Activated CD4-positive, alpha-beta T cell treated with anti-CD3 and anti-CD28 coated beads, Interleukin-2, amount 10 ng/mL, durations not matched to agents 24 days and 14 days (primary cell): Measurements from ENCODE around the gene RAB6C. TPM values are rescaled to one million over a fixed set of nuclear protein-coding genes. Genes with fewer than 3 reads are reported as not detected.
"Not testable (repeated sequence)": the region's sequence is repeated elsewhere in the genome, so short reads cannot be mapped to it uniquely, and the experiment has no call there.

Source experiments
- DNase-seq: peaks from one replicate; pipeline ENCODE4 v3.0.0; 2022
- H3K27ac Mint-ChIP-seq: one replicate; pipeline ENCODE4 v1.8.0; 2022; ENCODE audit warnings: mild to moderate bottlenecking, mixed read lengths
- H3K27me3 Mint-ChIP-seq: one replicate; pipeline ENCODE4 v1.8.0; 2022; ENCODE audit warnings: mixed read lengths
- H3K36me3 Mint-ChIP-seq: one replicate; pipeline ENCODE4 v1.8.0; 2022; ENCODE audit warnings: low read depth, mild to moderate bottlenecking, mixed read lengths
- H3K4me1 Mint-ChIP-seq: one replicate; pipeline ENCODE4 v1.8.0; 2021; ENCODE audit warnings: mixed read lengths
- H3K4me3 Mint-ChIP-seq: one replicate; pipeline ENCODE4 v1.8.0; 2022; ENCODE audit warnings: mild to moderate bottlenecking, moderate library complexity, mixed read lengths
- H3K9me3 Mint-ChIP-seq: one replicate; pipeline ENCODE4 v1.8.0; 2021; ENCODE audit warnings: mixed read lengths
- intact Hi-C: fragments of 100-400 bp; cut with micrococcal nuclease; formaldehyde crosslinking; loops from one replicate; pipeline ENCODE4 v1.15.1; 2023
- total RNA-seq: library from RNA; stranded (reverse); gene quantifications from 2 replicates; pipeline ENCODE4 v1.2.3, GENCODE V29; 2022

Gene RAB6C
- not detected in 2 replicates for total RNA-seq

DNA sequence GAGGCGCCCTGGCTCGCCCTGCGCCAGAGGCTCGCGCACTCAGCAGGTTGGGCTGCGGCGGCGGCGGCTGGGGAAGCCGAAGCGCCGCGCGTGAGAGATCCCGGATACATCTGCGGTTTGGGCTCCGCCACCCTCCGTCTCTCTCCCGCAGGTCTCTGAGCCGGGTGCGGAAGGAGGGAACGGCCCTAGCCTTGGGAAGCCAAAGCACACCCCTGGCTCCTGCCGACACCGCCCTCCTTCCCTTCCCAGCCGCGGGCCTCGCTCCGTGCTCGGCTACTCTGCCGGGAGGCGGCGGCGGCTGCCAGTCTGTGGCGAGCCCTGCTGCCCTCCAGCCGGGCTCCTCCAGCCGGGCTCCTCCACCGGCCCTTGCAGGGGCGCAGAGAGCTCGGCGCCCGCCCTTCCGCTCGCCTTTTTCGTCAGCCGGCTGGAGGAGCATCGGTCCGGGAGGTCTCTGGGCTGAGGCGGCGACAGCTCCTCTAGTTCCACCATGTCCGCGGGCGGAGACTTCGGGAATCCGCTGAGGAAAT lies at the start of gene RAB6C:
RAB6C (plus strand) TSS at position 38 of the 527 bp plus-strand sequence; CDS start at position 488, 450 bp downstream.
- H3K27ac Mint-ChIP-seq, H3K36me3 Mint-ChIP-seq, intact Hi-C loops, H3K9me3 Mint-ChIP-seq, H3K4me1 Mint-ChIP-seq: not testable (repeated sequence)
- Mint-ChIP-seq H3K27me3 (peaks cover 29% of the 10 kb centered on the region), H3K4me3 (peak within 1 kb of the TSS; percentile 70)
- DNase-seq, result peak; percentile 56

DNA sequence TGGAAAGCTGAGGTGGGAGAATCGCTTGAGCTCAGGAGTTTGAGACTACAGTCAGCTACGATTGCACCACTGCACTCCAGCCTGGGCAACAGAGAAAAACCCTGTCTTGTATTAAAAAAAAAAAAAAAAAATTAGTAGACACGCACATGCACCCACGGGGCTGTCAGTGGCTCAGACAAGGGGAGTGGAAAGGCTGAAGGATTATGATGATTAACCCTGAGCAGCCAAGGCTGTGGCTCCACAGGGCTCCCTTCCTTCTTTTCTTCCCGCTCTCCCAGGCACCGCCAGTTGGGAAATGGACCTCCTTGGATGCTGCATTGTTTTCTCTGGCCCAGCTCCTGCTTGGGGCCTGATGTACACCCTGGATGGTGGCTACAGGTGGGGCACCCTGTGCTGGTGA lies 49.0 kb upstream of the RAB6C start:
- intact Hi-C loops, result no loop called here
- Mint-ChIP-seq H3K36me3 (no peaks in the 10 kb centered on the region), H3K9me3 (no peaks in the 10 kb centered on the region), H3K27me3 (peaks cover 24% of the 10 kb centered on the region), H3K4me1 (no peaks in the 10 kb centered on the region), H3K4me3 (no peak overlapping the region), H3K27ac (no peak overlapping the region)
- DNase-seq, result no peak

DNA sequence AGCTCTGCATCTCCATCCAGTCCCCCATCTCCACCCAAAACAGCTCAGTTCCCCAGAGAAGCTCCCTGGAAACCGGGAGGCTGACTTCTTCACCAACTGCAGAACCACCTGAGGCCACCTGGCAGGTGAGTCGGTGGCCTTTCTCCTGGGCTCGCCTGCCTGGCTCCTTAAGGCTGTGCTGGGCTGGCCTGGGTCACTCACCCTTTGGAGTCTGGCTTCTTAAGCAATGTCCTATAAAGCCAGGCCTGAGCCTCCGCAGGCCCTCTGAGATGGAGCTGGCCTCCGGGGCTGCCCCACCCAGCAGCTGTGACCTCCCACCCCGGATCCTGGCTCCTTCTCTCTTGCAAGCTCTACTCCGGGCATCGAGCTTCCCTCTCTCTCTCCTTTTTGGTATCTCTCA lies 46.1 kb upstream of the RAB6C start:
- H3K4me3 Mint-ChIP-seq, intact Hi-C loops, H3K9me3 Mint-ChIP-seq, H3K27ac Mint-ChIP-seq, DNase-seq, H3K4me1 Mint-ChIP-seq, H3K36me3 Mint-ChIP-seq: not testable (repeated sequence)
- H3K27me3 Mint-ChIP-seq, result peaks cover 28% of the 10 kb centered on the region

DNA sequence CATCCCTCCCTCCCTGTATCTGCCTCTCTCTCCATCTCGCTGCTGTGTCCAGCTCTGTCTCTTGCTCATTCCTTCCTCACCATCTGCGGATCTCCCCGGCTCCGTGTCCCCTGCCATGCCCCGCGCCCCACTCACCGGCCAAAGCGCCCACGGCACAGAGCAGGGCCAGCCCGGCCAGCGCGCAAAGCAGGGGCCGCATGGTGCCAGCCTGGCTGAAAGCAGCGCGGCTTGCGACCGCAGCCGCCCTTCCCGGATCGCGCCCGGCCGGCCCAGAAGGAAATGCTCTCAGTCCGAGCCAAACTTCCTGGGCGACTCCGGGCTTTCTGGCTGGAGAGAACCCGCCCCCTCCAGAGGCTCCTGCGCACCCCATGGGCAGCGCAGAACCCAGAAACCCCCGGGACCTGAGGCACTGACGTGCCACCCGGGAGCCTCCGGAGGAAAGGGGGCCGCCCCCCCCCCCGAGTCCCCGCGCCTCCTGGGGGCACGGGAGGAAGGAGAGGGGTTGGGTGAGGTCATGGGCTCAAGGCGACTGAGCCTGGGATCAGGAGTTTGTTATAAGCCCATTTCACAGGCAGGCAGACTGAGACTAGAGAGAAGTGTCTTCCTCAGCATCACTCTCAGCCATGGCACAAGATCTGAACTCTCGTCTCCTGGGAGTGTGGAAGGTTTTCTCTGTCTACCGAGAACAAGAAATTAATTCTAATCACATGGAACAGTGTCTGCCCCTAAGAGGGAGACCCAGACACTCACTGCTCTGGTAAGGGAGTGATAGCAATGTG lies 45.2 kb upstream of the RAB6C start:
- no peak overlapping the region for H3K27ac Mint-ChIP-seq
- intact Hi-C loops, result no loop called here
- H3K4me3 Mint-ChIP-seq, result no peak overlapping the region
- peaks cover 28% of the 10 kb centered on the region for H3K27me3 Mint-ChIP-seq
- H3K4me1 Mint-ChIP-seq, result no peaks in the 10 kb centered on the region
- H3K36me3 Mint-ChIP-seq, result no peaks in the 10 kb centered on the region
- DNase-seq, result no peak
- no peaks in the 10 kb centered on the region for H3K9me3 Mint-ChIP-seq

DNA sequence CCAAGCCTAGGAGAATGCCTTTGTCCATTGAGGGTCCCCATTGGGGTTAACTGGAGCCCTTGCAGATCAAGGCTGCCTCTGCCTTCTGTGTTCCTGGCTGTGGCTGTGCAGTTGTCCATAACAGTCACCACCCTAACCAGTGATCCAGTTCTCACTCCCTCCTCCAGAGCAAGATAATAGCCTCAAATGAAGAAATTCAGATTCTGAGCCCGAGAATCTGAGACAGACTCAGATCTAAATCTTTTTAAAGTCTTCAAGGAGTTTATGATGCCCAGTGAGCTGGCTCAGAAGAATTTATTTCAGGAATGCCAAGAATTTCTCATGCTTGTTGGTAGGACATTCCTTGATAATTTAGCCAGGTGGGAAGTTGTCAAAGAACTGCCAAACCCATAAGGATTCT lies 44.3 kb upstream of the RAB6C start:
- Mint-ChIP-seq H3K4me3 (no peak overlapping the region), H3K27ac (no peak overlapping the region), H3K36me3 (no peaks in the 10 kb centered on the region), H3K9me3 (no peaks in the 10 kb centered on the region), H3K4me1 (no peaks in the 10 kb centered on the region), H3K27me3 (peaks cover 28% of the 10 kb centered on the region)
- DNase-seq, result no peak
- intact Hi-C loops, result no loop called here

DNA sequence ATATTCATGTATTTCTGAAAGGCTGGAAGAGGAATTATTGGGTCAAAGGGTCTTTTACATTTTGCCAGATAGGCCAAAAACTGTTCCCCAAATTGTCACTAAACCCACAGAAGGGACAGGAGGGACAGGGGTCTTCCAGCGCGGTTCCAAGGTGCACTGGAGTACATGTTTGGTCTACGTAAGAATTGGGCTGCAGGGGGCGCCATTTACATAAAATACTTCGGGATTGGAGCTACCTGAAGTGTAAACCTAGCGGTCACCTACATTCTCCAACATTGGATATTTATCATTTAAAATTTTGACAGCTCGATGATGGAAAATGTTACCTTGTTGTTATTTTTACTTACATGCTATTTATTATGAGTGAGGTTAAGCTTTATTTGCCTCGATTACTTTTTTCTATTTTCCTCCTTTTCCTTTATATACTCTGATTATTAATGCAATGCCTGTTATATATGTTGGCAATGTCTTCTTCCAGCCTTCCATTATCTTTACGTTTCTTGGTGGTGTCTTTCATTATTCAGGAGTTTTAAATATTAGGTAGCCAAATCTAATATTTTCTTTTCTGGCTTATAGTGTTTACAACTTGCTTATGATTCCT lies 43.0 kb upstream of the RAB6C start:
- no peaks in the 10 kb centered on the region for H3K4me1 Mint-ChIP-seq
- no peaks in the 10 kb centered on the region for H3K9me3 Mint-ChIP-seq
- DNase-seq, result peak; percentile 91
- H3K27me3 Mint-ChIP-seq, result peaks cover 28% of the 10 kb centered on the region
- H3K4me3 Mint-ChIP-seq, result no peak overlapping the region
- intact Hi-C loops, result loop anchor here (1.0 kb wide), 1 partner anchor 396 kb away; no protein-coding TSS in a partner anchor
- no peaks in the 10 kb centered on the region for H3K36me3 Mint-ChIP-seq
- H3K27ac Mint-ChIP-seq, result no peak overlapping the region

DNA sequence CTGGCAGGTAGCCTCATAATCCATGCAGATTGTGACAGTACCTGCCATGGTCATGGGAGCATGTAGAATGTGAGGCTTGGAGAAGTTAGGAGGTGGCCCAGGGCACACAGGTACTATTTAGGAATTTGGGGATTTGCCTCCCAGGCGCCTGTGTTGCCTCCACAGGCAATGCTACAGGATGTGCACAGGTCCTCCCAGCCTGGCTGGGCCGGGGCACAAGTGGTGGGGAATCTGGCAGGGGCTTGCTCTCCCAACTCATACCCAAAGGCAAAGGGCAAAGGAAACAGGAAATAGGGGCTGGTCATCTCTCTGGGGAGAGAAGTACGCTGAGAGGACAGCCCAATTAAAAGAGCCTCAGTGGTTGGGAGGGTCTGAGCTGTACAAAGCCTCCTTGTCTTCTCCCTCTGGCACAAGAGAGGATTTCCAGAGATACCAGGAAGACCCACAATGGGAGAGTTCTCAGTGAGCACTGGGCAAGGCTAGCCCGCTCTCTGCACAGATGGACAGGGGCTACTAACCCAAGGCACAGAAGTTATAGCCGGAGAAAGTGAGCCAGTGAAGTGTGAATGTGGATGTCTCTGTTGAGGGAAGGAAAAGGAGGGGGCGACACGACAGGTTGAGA lies 40.5 kb upstream of the RAB6C start:
- peak; percentile 47 for DNase-seq
- H3K27me3 Mint-ChIP-seq, result peaks cover 17% of the 10 kb centered on the region
- H3K4me3 Mint-ChIP-seq, intact Hi-C loops, H3K4me1 Mint-ChIP-seq, H3K9me3 Mint-ChIP-seq, H3K27ac Mint-ChIP-seq, H3K36me3 Mint-ChIP-seq: not testable (repeated sequence)

DNA sequence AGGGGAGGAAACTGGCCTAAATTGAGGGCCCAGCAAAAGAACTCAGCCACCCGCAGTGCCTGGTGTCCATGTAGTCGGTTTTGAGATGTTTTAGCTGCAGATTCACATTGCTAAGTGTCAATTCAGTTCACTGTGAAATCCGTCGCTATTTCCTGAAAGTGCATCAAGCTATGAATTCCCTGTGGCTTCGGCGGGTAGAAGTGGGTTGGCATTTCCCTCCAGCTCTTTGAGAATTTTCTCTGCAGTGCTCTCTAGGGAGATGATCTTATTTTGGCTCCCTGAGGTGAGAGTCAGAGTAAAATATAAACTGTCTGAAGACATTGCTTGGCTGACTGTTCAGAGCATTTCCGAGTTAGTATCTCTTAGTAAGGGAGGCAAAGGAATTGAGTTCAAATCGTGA lies 36.0 kb upstream of the RAB6C start:
- H3K4me3 Mint-ChIP-seq, H3K36me3 Mint-ChIP-seq, H3K4me1 Mint-ChIP-seq, H3K27ac Mint-ChIP-seq, intact Hi-C loops, H3K9me3 Mint-ChIP-seq: not testable (repeated sequence)
- H3K27me3 Mint-ChIP-seq, result peaks cover 11% of the 10 kb centered on the region
- peak; percentile 21 for DNase-seq

DNA sequence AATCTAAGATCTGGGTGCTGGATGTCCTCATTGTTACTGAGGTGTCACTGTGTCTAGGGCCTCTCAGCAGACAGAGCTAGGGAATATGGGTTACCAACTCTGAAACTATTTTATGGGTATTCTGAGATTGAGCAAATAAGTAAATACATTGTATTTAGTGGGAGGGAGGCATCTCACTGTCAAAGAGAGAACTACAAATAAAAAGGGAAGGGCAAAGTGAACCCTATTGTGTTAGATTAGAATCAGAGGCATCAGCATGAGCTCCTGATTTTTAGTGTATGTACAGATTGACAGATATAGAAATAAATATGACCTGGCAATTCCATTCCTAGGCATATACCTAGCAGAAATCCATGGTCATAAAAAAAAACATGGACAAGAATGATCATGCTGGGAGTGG lies 33.9 kb upstream of the RAB6C start:
- Mint-ChIP-seq H3K27ac (no peak overlapping the region), H3K4me1 (no peaks in the 10 kb centered on the region), H3K36me3 (no peaks in the 10 kb centered on the region), H3K9me3 (no peaks in the 10 kb centered on the region), H3K27me3 (peaks cover 11% of the 10 kb centered on the region), H3K4me3 (no peak overlapping the region)
- no peak for DNase-seq
- intact Hi-C loops, result no loop called here

DNA sequence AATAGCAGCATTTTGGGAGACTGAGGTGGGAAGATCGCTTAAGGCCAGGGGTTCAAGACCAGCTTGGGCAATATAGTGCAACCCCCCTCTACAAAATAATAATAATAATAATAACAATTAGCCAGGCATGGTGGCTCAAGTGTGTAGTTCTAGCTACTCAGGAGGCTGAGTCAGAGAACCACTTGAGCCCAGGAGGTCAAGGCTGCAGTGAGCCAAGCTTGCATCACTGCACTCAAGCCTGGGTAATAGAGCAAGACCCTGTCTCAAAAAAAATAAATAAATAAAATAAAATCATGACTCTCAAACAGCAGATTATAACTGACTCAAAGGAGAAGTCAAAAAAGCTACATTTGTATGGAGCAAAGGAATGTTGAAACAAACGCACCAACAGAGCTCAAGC lies 31.8 kb upstream of the RAB6C start:
- H3K27ac Mint-ChIP-seq, H3K36me3 Mint-ChIP-seq, H3K9me3 Mint-ChIP-seq, H3K4me3 Mint-ChIP-seq, H3K4me1 Mint-ChIP-seq, DNase-seq, intact Hi-C loops: not testable (repeated sequence)
- peaks cover 11% of the 10 kb centered on the region for H3K27me3 Mint-ChIP-seq

DNA sequence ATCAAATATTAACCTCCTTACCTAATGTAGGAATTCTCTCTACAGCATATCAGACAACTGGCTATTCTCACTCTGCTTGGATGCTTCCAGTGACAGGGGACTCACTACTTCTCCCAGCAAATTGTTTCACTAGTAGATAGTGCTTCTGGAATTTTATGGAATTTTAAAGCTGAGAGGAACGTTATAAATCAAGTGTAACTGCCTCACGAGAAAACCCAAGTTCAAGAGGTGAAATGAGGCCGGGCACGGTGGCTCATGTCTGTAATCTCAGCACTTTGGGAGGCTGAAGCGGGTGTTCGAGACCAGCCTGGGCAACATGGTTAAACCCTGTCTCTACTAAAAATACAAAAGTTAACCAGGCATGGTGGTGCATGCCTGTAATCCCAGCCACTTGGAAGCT lies 23.3 kb upstream of the RAB6C start:
- H3K4me1 Mint-ChIP-seq, DNase-seq, H3K27me3 Mint-ChIP-seq, H3K9me3 Mint-ChIP-seq, H3K36me3 Mint-ChIP-seq, intact Hi-C loops, H3K27ac Mint-ChIP-seq, H3K4me3 Mint-ChIP-seq: not testable (repeated sequence)

DNA sequence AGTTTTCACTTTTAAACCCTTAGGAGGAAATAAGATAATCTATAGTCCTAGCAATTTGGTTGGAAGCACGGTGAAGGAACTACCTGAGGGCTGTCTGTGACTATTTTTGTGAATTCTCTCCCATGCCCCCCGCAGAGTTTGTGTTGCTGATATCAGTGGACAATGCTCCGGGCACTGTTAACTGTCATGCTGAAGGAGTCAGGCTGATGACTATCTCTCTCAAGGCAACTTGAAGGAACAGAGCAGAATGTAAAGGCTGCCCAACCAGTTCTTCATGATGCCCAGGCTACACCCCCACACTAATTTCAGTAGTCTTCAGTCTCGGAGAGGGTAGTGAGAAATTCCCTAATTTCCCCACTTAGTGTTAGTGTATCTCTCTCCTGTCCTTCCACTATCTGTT lies 21.6 kb upstream of the RAB6C start:
- Mint-ChIP-seq H3K27ac (no peak overlapping the region), H3K9me3 (no peaks in the 10 kb centered on the region), H3K36me3 (no peaks in the 10 kb centered on the region), H3K4me3 (no peak overlapping the region), H3K4me1 (no peaks in the 10 kb centered on the region), H3K27me3 (peaks cover 2% of the 10 kb centered on the region)
- DNase-seq, result no peak
- intact Hi-C loops, result no loop called here

DNA sequence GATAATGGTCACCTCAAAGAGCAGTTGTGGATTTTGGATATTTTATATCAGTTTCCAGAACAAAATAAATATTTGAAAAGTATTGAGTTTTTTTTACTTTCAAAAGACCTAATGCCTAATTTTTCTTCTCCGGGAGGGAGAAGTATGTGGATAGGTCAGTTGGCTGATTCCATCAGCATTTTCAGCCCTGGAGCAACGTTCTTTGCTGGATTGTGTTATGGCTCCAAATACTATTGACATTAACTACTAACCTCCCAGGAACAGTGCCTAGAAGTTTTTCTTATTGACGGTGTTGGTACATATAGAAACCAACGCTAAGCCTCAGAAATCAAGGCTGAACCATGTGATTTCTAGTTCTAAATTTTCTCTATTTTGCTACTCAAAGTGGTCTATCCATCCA lies 20.7 kb upstream of the RAB6C start:
- not testable (repeated sequence) for H3K27ac Mint-ChIP-seq

DNA sequence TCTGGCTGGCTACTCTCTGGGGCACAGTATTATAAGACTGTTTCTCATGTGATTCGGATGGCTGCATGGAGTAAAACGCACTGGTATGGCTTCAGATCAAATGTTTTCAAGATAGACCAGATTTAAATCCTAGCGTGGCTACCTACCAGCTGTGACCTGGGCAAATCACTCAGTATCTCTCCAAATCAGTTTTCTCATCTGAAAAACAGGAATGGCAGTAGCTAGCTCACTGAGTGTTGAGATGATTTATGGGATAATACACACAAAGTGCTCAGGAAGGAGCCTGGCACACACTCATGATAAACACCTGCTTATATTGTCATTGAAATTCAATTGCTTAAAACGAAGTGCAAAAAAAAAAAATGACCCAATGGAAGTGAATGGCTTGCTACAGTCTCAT lies 10.9 kb upstream of the RAB6C start:
- not testable (repeated sequence) for DNase-seq

More for the DNA sequence above, 20.7 kb upstream of the RAB6C start:
- H3K36me3 Mint-ChIP-seq, H3K9me3 Mint-ChIP-seq, H3K4me1 Mint-ChIP-seq, intact Hi-C loops, DNase-seq, H3K4me3 Mint-ChIP-seq, H3K27me3 Mint-ChIP-seq: not testable (repeated sequence)

More for the DNA sequence above, 10.9 kb upstream of the RAB6C start:
- H3K36me3 Mint-ChIP-seq, H3K27me3 Mint-ChIP-seq, intact Hi-C loops, H3K27ac Mint-ChIP-seq, H3K4me1 Mint-ChIP-seq, H3K9me3 Mint-ChIP-seq, H3K4me3 Mint-ChIP-seq: not testable (repeated sequence)
